HG03175 (cell line): ENCODE measurements around the gene RTEL1.
"Not testable (repeated sequence)": the region's sequence is repeated elsewhere in the genome, so short reads cannot be mapped to it uniquely, and the experiment has no call there.

Experiments used
- ATAC-seq: cut with Tn5 transposase; IDR thresholded peaks from one replicate; pipeline ENCODE4 v1.9.1; 2021; ENCODE audit warnings: mild to moderate bottlenecking, moderate library complexity; ENCODE audit not compliant: unreplicated experiment

The RTEL1 gene

GRCh38 chr20:63657937-63658748, at the start of gene RTEL1:
RTEL1 (plus strand) TSS chr20:63658312; CDS start chr20:63659403, 1,091 bp downstream.
- ATAC-seq = peak; percentile 82

GRCh38 chr20:63610581-63611435, 47.3 kb upstream of the RTEL1 start:
- no peak for ATAC-seq

GRCh38 chr20:63611646-63612045, 46.5 kb upstream of the RTEL1 start:
- ATAC-seq = no peak

- no peak for ATAC-seq
Measured at GRCh38 chr20:63612276-63612931, 45.7 kb upstream of the RTEL1 start.

- ATAC-seq = not testable (repeated sequence)
Measured at GRCh38 chr20:63613863-63614594, 44.1 kb upstream of the RTEL1 start.

GRCh38 chr20:63617092-63617875, 40.8 kb upstream of the RTEL1 start:
- ATAC-seq = no peak

GRCh38 chr20:63617876-63618265, 40.2 kb upstream of the RTEL1 start:
- ATAC-seq = no peak

GRCh38 chr20:63618291-63618980, 39.7 kb upstream of the RTEL1 start:
- no peak for ATAC-seq

- no peak for ATAC-seq
Measured at GRCh38 chr20:63619086-63619485, 39.0 kb upstream of the RTEL1 start.

GRCh38 chr20:63619505-63619904, 38.6 kb upstream of the RTEL1 start:
- ATAC-seq = no peak

GRCh38 chr20:63620991-63621390, 37.1 kb upstream of the RTEL1 start:
- no peak for ATAC-seq

- ATAC-seq = no peak
Measured at GRCh38 chr20:63622096-63622495, 36.0 kb upstream of the RTEL1 start.

- ATAC-seq = no peak
Measured at GRCh38 chr20:63622732-63623131, 35.4 kb upstream of the RTEL1 start.

GRCh38 chr20:63624486-63624885, 33.6 kb upstream of the RTEL1 start:
- ATAC-seq = no peak

GRCh38 chr20:63625771-63626423, 32.2 kb upstream of the RTEL1 start:
- no peak for ATAC-seq

- ATAC-seq = peak; percentile 45
Measured at GRCh38 chr20:63626424-63627128, 31.5 kb upstream of the RTEL1 start, which contains the start of gene GMEB2. GMEB2 (minus strand) TSS chr20:63627101; CDS start chr20:63619397, 7,704 bp downstream.

GRCh38 chr20:63627129-63627750, 30.9 kb upstream of the RTEL1 start:
- peak; percentile 76 for ATAC-seq
